Measurements from ENCODE around the gene CD2AP.

DNA sequence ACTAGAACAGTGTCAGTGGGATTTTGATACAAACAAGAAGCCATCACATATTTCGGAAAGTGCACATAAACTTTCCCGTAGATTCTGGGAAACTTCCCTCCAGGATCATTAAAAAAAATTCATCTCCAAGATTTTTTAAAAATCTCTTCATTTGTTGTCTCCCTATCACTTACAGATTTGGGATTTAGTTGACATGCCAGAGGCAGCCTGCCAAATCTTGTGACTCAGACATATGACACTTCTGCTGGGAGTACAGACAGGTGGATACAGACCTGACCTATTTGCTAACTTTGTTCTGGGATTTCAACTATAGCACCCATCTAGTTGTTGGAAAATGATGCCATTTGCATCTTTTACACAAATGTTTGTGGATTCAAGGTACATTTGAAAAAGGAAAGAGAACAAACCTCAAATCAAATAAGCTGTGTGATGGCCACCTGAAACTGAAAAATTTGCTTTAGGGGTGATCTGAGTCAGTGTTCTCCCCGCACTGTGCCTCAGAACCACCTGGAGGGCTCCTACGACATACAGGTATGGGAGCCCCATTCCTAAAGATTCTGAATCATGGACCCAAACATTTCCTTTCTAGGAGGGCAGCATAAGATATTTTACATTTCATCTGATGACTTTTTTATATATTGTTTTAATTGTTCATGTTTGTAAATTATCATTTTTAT is 21.9 kb upstream of the CD2AP start:
- TF ChIP-seq CTCF (conservative IDR thresholded peaks at IDR 0.05), result no peak
- no peak for TF ChIP-seq ZFX (IDR thresholded peaks at IDR 0.05)

Measured in C4-2B (cell line).